NAMALWA (cell line): ENCODE results near the gene CILP.
"Not testable (repeated sequence)": the region's sequence is repeated elsewhere in the genome, so short reads cannot be mapped to it uniquely, and the experiment has no call there.

Experiments used
- DNase-seq: peaks from one replicate; pipeline ENCODE4 v3.0.0-alpha.2; 2015; ENCODE audit warnings: low spot score

CILP gene

GRCh38 chr15:65195548-65195923, 15.7 kb downstream of the CILP start:
- DNase-seq: no peak

GRCh38 chr15:65194826-65195547, 16.3 kb downstream of the CILP start:
- no peak for DNase-seq

GRCh38 chr15:65192016-65192415, 19.3 kb downstream of the CILP start:
- DNase-seq: peak; percentile 16

DNA sequence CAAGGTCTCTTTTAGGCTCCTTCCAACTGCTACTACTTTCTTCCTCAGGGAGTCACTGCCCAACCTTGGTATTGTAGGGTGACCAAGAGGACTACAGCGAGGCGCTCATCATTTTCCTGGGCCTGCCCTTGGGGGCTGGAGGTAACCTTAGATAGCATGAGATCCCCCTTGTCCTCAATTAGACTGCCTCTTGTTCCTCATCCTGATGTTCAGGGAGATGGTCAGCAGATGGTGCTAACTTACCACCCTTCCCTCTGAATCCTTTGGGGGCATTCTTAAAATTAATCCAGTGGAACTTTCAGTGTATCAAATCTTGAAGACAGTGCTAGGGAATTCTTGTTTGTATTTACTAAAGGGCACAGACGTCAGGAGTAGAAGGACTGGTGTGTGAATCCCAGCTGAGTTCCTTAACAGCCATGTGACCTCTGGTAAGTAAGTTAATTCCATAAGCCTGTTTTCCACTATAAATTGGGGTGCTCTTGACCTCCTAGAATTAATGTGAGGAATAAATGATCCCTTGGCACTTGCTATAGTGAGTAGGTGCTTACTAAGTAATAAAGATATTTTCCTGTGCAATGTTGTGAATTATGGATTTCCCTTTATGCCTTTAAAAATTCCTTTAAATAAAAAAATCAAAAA, 22.1 kb downstream of the CILP start:
- DNase-seq: peak; percentile 79

DNA sequence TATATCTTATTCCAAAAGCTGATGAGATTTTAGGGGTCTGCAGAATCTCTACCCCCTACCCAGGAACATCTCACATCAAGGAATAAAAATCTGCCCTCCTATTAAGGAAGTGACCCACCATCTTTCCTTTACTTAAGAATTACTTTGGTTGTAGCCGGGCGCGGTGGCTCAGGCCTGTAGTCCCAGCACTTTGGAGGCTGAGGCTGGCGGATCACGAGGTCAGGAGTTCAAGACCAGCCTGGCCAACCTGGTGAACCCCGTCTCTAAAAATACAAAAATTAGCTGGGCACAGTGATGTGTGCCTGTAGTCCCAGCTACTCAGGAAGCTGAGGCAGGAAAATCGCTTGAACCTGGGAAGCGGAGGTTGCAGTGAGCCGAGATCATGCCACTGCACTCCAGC, 22.8 kb downstream of the CILP start:
- not testable (repeated sequence) for DNase-seq

GRCh38 chr15:65184868-65185717, 26.2 kb downstream of the CILP start, which contains the start of gene CLPX:
TSS of gene CLPX (minus strand) at chr15:65185342. CDS start at chr15:65185153, 189 bp downstream.
- DNase-seq: peak; percentile 94

DNA sequence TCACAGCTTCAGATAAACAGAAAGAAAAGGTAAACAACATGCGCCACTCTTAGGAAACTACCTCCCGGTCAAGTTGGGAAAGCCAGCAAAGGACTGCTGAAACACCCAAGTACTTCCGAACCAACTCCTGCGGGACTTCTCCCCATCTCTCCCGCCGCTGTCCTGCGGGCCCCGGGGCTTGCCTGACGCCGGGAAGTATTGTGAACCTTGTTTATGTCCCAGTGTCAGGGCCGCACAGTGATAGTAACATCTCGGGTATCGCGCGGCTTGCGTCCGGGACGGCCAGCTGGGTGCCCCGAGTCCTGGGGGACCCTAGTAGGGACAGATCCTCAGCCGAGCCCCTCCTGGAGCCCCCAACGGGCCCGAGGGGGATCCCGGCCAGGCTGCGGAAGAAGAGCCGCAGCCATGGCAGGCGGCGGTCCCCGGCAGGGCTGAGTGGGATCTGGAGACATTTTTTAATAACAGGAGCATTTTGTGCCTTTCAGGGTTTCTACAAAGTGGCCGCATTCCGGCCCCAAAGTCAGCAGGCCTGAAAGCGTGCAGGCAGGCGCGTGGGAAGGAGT, 26.9 kb downstream of the CILP start:
- peak; percentile 81 for DNase-seq

DNA sequence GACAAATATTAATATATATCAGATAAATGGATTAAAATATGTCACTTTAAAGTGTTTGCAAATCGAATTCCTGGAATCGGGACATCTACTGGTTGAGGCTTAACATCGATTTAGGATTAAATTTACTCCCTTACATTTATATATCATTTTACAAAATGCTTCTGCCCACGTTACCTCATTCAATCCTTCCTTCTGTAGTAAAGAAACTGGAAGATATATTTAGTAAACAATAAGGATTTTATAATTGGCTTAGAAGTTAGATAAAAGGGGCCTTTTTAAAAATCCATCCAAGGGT, 27.5 kb downstream of the CILP start:
- no peak for DNase-seq

- DNase-seq: peak; percentile 7
Observed at GRCh38 chr15:65182538-65182937, 28.7 kb downstream of the CILP start.

DNA sequence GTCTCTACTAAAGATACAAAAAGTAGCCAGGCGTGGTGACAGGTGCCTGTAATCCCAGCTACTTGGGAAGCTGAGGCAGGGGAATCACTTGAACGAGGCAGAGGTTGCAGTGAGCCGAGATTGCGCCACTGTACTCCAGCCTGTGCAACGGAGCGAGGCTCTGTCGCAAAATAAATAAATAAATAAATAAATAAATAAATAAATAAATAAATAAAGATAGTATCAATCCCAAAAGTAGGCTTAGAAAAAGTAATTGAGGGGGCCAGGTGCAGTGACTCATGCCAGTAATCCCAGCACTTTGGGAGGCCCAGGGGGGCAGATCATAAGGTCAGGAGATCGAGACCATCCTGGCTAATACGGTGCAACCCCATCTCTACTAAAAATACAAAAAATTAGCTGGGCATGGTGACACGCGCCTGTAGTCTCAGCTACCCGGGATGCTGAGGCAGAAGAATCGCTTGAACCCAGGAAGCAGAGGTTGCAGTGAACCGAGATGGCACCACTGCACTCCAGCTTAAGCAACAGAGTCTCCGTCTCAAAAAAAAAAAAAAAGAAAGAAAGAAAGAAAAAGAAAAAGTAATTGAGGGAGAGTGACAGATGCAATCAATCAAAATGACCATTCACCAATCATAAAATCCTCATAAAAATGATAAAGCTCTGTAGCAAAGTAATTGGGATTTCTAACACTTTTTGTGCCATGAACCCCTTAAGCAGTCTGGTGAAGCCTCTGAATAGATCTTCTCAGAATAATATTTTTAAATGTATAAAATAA, 29.5 kb downstream of the CILP start:
- DNase-seq: not testable (repeated sequence)

DNA sequence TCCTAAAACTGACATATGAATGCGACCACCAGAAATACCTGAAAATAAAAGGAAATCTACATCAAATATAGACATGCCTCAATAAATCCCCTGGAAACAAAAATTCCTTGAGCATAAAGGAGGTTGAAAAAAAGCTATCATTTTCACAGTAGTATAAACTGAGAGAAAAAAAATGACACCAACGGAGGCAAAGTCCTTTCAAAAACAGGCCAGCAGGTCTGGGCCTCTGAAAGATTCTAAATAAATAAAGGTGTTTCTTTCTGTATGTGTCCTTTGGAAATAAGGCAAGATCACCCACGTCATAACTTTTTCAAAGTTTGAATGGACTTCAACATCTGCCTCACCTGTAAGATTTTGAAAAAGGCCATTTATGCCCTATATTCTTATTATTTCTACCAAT, 31.1 kb downstream of the CILP start:
- no peak for DNase-seq

DNA sequence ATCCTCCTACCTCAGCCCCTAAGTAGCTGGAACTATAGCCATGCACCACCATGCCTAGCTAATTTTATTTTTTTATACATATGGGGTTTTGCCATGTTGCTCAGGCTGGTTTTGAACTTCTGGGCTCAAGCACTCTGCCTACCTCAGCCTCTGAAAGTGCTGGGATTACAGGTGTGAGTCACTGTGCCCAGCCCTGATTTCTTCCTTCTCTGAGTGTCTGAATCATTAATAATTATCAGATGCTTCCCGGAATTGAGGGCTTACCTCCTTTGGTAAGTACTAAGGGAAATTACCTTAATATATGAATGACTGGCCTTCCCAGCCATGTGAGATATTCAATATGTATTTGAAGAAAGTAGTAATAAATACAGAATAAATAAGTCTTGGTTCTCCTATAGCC, 33.4 kb downstream of the CILP start:
- no peak for DNase-seq

DNA sequence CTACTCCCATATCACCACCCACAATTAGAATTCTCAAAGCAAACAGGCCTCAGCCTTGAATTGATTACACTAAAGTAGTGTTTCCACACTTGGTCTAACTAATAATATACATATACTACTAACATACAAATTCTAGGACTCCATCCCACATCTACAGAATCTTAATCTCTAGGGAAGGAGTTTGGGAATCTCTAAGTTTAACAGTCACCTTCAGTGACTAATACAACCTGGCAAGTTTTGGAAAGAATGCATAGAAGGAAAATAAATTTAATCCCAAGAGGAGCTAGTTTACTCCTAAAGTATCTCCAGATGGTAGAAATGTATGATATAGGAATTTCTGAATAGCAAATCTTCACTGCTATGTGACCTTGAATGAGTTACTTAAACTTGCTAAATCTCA, 35.2 kb downstream of the CILP start:
- no peak for DNase-seq

DNA sequence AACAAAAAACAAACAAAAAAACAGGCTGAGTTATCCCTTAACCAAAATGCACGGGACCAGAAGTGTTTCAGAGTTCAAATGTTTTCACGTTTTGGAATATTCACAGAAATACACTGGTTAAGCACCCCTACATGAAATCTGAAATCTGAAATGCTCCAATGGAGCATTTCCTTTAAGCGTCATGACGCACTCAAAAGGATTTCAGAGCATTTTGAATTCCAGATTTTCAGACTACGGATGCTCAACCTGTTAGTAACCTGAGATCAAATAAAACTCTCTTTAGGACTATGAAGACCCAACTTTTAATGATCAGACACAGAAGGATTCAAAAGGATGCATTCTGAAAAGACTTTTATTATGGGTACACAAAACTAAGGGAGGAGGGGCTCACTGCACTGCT, 35.8 kb downstream of the CILP start:
- no peak for DNase-seq

GRCh38 chr15:65174509-65174908, 36.8 kb downstream of the CILP start:
- DNase-seq: no peak

DNA sequence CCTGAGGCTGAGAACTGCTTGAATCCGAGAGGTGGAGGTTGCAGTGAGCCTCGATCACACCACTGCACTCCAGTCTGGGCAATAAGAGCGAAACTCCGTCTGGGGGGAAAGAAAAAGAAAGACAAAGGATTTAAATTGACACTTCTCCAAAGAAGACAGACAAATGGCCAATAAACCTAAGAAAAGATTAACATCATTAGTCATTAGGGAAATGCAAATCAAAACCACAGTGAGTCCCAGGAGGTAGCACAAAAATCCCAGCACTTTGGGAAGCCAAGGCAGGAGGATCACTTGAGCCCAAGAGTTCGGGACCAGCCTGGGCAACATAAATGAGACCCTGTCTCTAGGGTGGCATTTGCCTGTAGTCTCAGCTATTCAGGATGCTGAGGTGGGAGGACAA, 38.7 kb downstream of the CILP start:
- no peak for DNase-seq

DNA sequence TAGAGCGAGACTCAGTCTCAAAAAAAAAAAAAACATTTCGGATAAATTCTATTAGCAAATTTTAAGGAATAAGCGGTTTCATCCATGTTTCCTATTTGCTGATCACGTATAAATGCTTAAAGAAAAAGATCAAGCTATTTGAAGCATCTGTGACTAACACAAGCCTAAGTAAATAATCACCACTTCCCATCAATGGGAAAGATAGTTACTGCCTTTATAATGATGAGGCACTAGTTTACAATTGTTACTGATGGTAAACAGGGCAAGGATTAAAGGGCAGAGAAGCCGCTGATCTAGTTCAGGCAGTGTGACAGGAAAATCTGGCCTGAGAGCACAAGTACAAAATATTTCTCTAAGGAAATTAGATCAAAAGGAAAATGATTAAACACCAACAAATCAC, 39.8 kb downstream of the CILP start:
- DNase-seq: no peak

DNA sequence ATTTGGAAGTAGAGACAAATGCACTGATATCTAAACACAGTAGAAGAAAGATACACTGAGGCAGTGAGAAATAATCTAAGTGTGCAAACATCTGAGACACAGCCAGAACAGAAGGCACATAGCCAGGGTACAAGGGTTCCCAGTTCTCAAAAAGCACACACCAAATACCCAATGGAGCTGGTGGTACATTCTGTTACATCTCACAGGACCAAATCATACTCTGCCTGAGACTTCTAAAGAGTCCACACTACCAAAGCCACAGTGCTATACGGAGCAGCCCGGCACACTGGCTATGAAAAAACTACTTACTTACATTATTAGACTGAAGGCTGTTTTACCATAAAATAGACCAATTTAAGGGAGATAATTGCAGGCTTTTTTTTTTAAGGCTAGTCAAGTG, 45.4 kb downstream of the CILP start:
- no peak for DNase-seq

DNA sequence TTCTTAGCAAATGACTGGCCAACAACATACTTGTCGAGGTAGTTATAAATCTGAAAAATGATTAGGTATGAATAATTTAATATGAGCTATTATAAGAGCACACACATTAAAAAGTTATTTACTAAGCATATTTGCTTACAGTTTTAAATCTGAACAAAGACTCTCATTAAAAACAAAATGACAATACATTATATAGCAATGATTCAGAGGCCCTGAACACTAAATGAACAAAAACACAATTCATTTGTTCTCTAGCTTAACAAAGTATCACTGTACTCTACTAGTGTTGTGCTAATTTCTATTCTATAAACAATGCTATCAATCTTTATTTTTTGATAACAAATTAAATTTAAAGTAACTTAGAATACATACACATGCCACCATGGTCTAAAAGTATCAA, 47.1 kb downstream of the CILP start:
- no peak for DNase-seq

- no peak for DNase-seq
Observed at GRCh38 chr15:65163041-65163440, 48.2 kb downstream of the CILP start.

DNA sequence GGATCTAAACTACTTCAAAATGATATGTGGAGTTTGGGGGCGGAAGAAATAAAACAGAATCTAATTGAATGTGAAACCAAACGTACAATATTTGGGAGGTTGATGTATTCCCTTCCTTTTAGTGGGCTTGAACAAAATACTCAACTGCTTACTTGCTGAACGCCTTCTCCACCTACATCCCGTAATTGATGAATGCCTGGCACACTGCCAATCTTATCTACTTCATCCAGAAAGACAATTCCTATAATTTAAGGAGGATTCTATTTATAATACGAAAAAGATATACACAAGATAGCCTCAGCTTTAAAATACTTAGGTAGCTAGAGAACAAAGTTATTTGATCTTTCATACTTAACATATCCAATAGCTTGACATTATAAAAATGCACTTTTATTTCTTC, 54.6 kb downstream of the CILP start:
- no peak for DNase-seq

DNA sequence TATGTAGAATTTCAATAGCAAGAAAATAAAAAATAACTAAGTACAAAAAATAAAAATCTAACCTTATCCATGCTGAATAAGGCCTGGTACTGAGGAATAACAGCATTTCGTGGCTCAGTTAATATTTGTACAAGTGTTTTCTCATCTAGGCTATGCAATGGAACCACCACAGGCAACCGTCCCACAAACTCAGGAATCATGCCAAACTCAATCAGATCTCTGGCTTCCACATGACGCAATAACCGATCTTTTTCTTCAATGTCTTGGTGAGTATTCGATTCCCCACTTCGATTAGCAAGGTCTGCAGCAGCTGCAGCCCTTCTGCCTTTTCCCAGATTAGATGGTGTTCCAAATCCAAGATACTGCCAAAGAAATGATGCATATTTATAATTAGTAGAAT, 56.6 kb downstream of the CILP start:
- DNase-seq: no peak
